Fibroblast of pulmonary artery (primary cell): Measurements from ENCODE around the gene ZNF580.

Experiments used
- DNase-seq: peaks from one replicate; pipeline ENCODE4 v3.0.0-alpha.2; 2010; ENCODE audit warnings: low read depth
- H3K4me3 ChIP-seq: replicated peaks from 2 replicates; pipeline ENCODE4 v1.5.1; 2011; ENCODE audit warnings: low read depth, mild to moderate bottlenecking, control low read depth, low read length, moderate library complexity
- CTCF ChIP-seq: IDR thresholded peaks from 2 replicates; pipeline ENCODE4 v1.5.1; 2011; ENCODE audit warnings: mild to moderate bottlenecking, control low read depth, low read length, inconsistent platforms; ENCODE audit errors: missing control alignments

ZNF580 gene

GRCh38 chr19:55687281-55688201 lies 46.7 kb downstream of the ZNF580 start:
- DNase-seq = no peak
- no peak overlapping the region for H3K4me3 ChIP-seq
- TF ChIP-seq CTCF = no peak

GRCh38 chr19:55688422-55689218 lies 47.8 kb downstream of the ZNF580 start:
- no peak overlapping the region for H3K4me3 ChIP-seq
- DNase-seq = no peak
- no peak for TF ChIP-seq CTCF

GRCh38 chr19:55689411-55690108 lies 48.8 kb downstream of the ZNF580 start:
- TF ChIP-seq CTCF = no peak
- no peak for DNase-seq
- H3K4me3 ChIP-seq = no peak overlapping the region

GRCh38 chr19:55690109-55690768 lies 49.4 kb downstream of the ZNF580 start:
- DNase-seq = no peak
- no peak overlapping the region for H3K4me3 ChIP-seq
- no peak for TF ChIP-seq CTCF

- no peak overlapping the region for H3K4me3 ChIP-seq
- TF ChIP-seq CTCF = no peak
- no peak for DNase-seq
These were observed 50.2 kb downstream of the ZNF580 start for GRCh38 chr19:55690769-55691545.
